Measurements from ENCODE around the gene TLDC2. TPM values are rescaled to one million over a fixed set of nuclear protein-coding genes. Genes with fewer than 3 reads are reported as not detected.
"Not testable (repeated sequence)": the region's sequence is repeated elsewhere in the genome, so short reads cannot be mapped to it uniquely, and the experiment has no call there.

Gene TLDC2
- total RNA-seq, 1 donor from 2014 or later: 0.26 TPM

DNA sequence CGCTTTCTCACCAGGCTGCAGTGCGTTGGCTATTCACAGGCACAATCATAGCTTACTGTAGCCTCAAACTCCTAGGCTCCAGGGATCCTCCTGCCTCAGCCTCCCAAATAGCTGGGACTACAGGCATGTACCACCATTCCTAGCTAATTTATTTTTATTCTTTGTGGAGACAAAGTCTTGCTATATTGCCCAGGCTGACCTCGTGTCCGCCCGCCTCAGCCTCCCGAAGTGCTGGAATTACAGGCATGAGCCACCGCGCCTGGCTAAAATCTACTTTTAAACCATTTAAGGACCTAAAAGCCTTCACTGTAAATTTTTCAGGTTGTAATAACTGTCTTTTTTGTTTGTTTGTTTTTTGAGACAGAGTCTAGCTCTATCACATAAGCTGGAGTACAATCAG, 60.4 kb downstream of the TLDC2 start:
- Histone ChIP-seq H3K27me3 (ENCODE audit: control insufficient read depth, insufficient read depth, low read length) (no peaks in the 10 kb centered on the region), H3K36me3 (ENCODE audit: control insufficient read depth, insufficient read depth, low read length) (no peaks in the 10 kb centered on the region), H3K4me3 (ENCODE audit: low read depth, low read length) (no peak overlapping the region)
- TF ChIP-seq, protein P1, sequence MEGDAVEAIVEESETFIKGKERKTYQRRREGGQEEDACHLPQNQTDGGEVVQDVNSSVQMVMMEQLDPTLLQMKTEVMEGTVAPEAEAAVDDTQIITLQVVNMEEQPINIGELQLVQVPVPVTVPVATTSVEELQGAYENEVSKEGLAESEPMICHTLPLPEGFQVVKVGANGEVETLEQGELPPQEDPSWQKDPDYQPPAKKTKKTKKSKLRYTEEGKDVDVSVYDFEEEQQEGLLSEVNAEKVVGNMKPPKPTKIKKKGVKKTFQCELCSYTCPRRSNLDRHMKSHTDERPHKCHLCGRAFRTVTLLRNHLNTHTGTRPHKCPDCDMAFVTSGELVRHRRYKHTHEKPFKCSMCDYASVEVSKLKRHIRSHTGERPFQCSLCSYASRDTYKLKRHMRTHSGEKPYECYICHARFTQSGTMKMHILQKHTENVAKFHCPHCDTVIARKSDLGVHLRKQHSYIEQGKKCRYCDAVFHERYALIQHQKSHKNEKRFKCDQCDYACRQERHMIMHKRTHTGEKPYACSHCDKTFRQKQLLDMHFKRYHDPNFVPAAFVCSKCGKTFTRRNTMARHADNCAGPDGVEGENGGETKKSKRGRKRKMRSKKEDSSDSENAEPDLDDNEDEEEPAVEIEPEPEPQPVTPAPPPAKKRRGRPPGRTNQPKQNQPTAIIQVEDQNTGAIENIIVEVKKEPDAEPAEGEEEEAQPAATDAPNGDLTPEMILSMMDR (IDR thresholded peaks at IDR 0.05; ENCODE audit: insufficient read depth, low read length, severe bottlenecking): no peak
- FAIRE-seq (no peak), DNase-seq (ENCODE audit: low read depth) (no peak)

DNA sequence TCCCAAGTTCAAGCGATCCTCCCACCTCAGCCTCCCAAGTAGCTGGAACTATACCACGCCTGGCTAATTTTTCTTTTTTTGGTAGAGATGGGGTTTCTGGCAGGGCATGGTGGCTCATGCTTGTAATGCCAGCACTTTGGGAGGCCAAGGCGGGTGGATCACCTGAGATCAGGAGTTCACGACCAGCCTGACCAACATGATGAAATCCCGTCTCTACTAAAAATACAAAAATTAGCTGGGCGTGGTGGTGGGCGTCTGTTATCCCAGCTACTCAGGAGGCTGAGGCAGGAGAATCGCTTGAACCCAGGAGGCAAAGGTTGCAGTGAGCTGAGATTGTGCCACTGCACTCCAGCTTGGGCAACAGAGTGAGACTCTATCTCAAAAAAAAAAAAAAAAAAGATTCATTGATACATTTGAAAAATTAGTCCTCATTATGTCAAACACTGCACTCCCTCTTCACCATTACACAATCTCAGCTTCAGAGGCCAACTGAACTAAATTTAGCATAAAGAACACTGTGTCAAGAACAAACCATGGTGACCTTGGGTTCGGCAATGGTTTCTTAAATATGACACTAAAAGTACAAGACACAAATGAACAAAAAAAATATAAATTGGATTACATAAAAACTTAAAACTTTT, 60.9 kb downstream of the TLDC2 start:
- not testable (repeated sequence) for H3K36me3 ChIP-seq (ENCODE audit: control insufficient read depth, insufficient read depth, low read length); H3K27me3 ChIP-seq (ENCODE audit: control insufficient read depth, insufficient read depth, low read length); FAIRE-seq; DNase-seq (ENCODE audit: low read depth); H3K4me3 ChIP-seq (ENCODE audit: low read depth, low read length)

DNA sequence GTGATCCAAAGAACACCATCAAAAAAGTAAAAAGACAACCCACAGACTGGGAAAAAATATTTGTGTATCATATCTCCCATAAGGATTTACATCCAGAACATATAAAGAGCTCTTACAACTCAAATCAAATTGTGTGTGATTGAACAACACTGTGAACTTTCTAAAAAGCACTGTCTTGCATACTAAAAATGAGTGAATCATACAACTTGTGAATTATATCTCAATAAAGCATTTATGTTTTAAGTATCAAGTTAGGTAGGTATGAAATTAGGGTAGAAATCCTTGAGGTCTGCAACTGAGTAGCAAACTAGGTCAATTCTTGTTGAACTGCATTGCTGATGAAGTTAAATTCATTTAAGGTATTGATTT, 61.4 kb downstream of the TLDC2 start:
- H3K27me3 ChIP-seq (ENCODE audit: control insufficient read depth, insufficient read depth, low read length): no peaks in the 10 kb centered on the region
- H3K36me3 ChIP-seq (ENCODE audit: control insufficient read depth, insufficient read depth, low read length): no peaks in the 10 kb centered on the region
- H3K4me3 ChIP-seq (ENCODE audit: low read depth, low read length): no peak overlapping the region
- TF ChIP-seq, protein P1 (IDR thresholded peaks at IDR 0.05; ENCODE audit: insufficient read depth, low read length, severe bottlenecking): no peak
- DNase-seq (ENCODE audit: low read depth): no peak
- no peak for FAIRE-seq

DNA sequence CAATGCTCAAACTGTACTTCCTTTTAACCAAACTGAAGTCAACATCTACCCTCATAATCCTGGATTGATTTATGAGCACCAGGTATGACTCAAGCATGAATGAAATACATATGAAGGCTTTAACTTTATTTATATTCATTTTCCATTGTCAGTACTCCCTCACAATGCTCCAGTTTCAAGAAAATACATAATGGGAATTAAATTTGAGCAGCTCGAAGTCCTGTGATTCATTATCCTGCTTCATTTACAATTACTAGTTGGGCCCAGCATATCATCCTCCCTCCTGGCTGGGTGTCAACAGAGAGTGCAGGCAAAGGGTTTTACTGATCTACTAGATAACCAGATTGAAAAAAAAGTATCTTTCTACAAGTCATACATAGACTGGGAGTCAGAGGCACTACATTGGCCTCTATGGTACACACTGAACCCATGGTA, 65.5 kb downstream of the TLDC2 start:
- TF ChIP-seq, protein P1 (IDR thresholded peaks at IDR 0.05; ENCODE audit: insufficient read depth, low read length, severe bottlenecking): no peak
- Histone ChIP-seq H3K4me3 (ENCODE audit: low read depth, low read length) (no peak overlapping the region), H3K27me3 (ENCODE audit: control insufficient read depth, insufficient read depth, low read length) (no peaks in the 10 kb centered on the region), H3K36me3 (ENCODE audit: control insufficient read depth, insufficient read depth, low read length) (no peaks in the 10 kb centered on the region)
- no peak for FAIRE-seq
- DNase-seq (ENCODE audit: low read depth): no peak

Other genes starting within 250 kb of the TLDC2 start
- gene SLA2, start 229.9 kb upstream of the TLDC2 start, total RNA-seq: not detected in 2 replicates
- 10.0 and 11.3 TPM in 2 replicates for gene NDRG3, start 130.0 kb upstream of the TLDC2 start, total RNA-seq
- gene DSN1, start 102.4 kb upstream of the TLDC2 start, total RNA-seq: 3.7 and 4.9 TPM in 2 replicates
- gene SAMHD1, start 75.6 kb downstream of the TLDC2 start, total RNA-seq: 1.8 and 2.2 TPM in 2 replicates
- gene RBL1, start 219.9 kb downstream of the TLDC2 start, total RNA-seq: 2.7 and 3.2 TPM in 2 replicates